Natural killer cell (primary cell): ENCODE measurements around the gene SMTNL2. TPM values are rescaled to one million over a fixed set of nuclear protein-coding genes. Genes with fewer than 3 reads are reported as not detected.

Experiments
- ATAC-seq, 3 donors: fragments of 150-1000 bp in 2 of 3; fragments of 200-7000 bp in 1 of 3; cut with Tn5 transposase; 1 replicate in 1 of 3; 2 replicates in 2 of 3; pipeline ENCODE4 v1.10.0; 2021; ENCODE audit warnings: mild to moderate bottlenecking in 2 of 3, moderate library complexity in 2 of 3
- DNase-seq, 2 donors: peaks; one replicate each; pipeline versions ENCODE4 v3.0.0 to v3.0.0-alpha.2; 2013 to 2021; ENCODE audit warnings: mixed read lengths in 1 of 2
- H3K27ac ChIP-seq: one replicate; pipeline ENCODE4 v1.5.1; 2013; ENCODE audit warnings: mild to moderate bottlenecking, low read length
- H3K27me3 ChIP-seq: one replicate; pipeline ENCODE4 v1.6.1; 2013; ENCODE audit warnings: low read length; ENCODE audit not compliant: control insufficient read depth, insufficient read depth
- H3K36me3 ChIP-seq: one replicate; pipeline ENCODE4 v1.6.1; 2013; ENCODE audit warnings: low read length; ENCODE audit not compliant: control insufficient read depth, insufficient read depth
- H3K4me1 ChIP-seq: one replicate; pipeline ENCODE4 v1.6.1; 2013; ENCODE audit warnings: low read length; ENCODE audit not compliant: control insufficient read depth, insufficient read depth
- H3K4me3 ChIP-seq: one replicate; pipeline ENCODE4 v1.5.1; 2013; ENCODE audit warnings: low read length
- H3K9me3 ChIP-seq: one replicate; pipeline ENCODE4 v1.6.1; 2013; ENCODE audit warnings: low read length; ENCODE audit not compliant: control insufficient read depth, insufficient read depth
- H3K27ac Mint-ChIP-seq, 2 donors: one replicate each; pipeline ENCODE4 v1.8.0; 2022; ENCODE audit warnings: mild to moderate bottlenecking in 2 of 2, mixed read lengths in 2 of 2, moderate library complexity in 1 of 2
- H3K27me3 Mint-ChIP-seq, 2 donors: one replicate each; pipeline ENCODE4 v1.8.0; 2022; ENCODE audit warnings: low read depth in 2 of 2, mixed read lengths in 2 of 2
- H3K36me3 Mint-ChIP-seq: one replicate; pipeline ENCODE4 v1.8.0; 2022; ENCODE audit warnings: mixed read lengths
- H3K4me1 Mint-ChIP-seq, 2 donors: one replicate each; pipeline ENCODE4 v1.8.0; 2022; ENCODE audit warnings: mixed read lengths in 2 of 2
- H3K4me3 Mint-ChIP-seq: one replicate; pipeline ENCODE4 v1.8.0; 2022; ENCODE audit warnings: mild to moderate bottlenecking, moderate library complexity, mixed read lengths
- H3K9me3 Mint-ChIP-seq, 2 donors: one replicate each; pipeline ENCODE4 v1.8.0; 2022; ENCODE audit warnings: mixed read lengths in 2 of 2
- CTCF ChIP-seq: fragments of 200-600 bp; IDR thresholded peaks from one replicate; pipeline ENCODE4 v1.8.0; 2022; ENCODE audit warnings: antibody characterized with exemption
- WGBS: methylation state at CpG from one replicate; pipeline ENCODE4 v1.1.7; 2013; ENCODE audit warnings: missing lambda C conversion rate; ENCODE audit not compliant: insufficient coverage; 5-methylcytosine and 5-hydroxymethylcytosine counted together
- intact Hi-C: fragments of 100-400 bp; cut with micrococcal nuclease; formaldehyde crosslinking; loops from one replicate; pipeline ENCODE4 v1.14.2; 2022
- total RNA-seq, 4 donors: library from RNA; stranded (reverse); fragments of 120-200 nt in 1 of 4; gene quantifications; one replicate each; pipeline versions ENCODE4 v1.2.3 to v1.2.4, GENCODE V29; 2013 to 2022

SMTNL2 gene
- total RNA-seq, 3 donors from 2014 or later (not counting 1 experiment from before 2014, with no cell fraction given) = not detected

GRCh38 chr17:4625181-4625617 is 40.9 kb downstream of the SMTNL2 start:
- Histone ChIP-seq H3K4me3 (no peak overlapping the region), H3K36me3 (no peaks in the 10 kb centered on the region), H3K27me3 (no peaks in the 10 kb centered on the region), H3K4me1 (peaks cover 4% of the 10 kb centered on the region), H3K27ac (no peak overlapping the region), H3K9me3 (no peaks in the 10 kb centered on the region)
- Mint-ChIP-seq H3K27ac (no peak overlapping the region), H3K36me3 (no peaks in the 10 kb centered on the region), H3K4me3 (no peak overlapping the region), H3K9me3 (no peaks in the 10 kb centered on the region), H3K27me3 (peaks cover 17% of the 10 kb centered on the region in 2 donors), H3K4me1 (no peaks in the 10 kb centered on the region)
- 96% methylated on average over 12 of the region's 12 CpGs for WGBS
- DNase-seq (no peak), ATAC-seq (no peak)
- TF ChIP-seq CTCF = no peak
- intact Hi-C loops = no loop called here

DNA sequence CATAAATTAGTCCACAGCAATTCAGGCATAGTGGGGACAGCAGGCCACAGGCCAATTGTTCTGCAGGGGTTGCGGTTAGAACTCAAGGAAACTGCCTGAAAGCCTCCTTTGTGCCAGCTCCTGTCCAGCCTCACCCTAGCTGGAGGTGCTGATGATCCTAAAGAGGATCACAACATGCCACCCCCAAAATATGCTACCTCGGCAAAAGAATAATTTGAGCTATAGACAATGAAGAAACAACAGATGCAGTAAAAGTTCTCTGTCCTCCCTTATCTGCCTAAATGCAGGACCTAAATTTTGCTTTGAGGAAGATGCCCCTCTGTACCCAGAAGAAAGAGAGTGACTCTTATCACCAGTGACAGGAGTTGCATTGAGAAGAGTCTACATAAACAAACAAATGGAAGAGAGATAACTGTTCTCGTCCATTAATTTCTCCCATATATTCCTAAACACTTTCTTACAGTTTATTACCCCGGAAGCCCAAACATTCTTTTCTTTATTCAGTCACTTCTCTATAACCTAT is 42.5 kb downstream of the SMTNL2 start:
- intact Hi-C loops = loop anchor here (1.0 kb wide), 1 partner anchor 206 kb away; no protein-coding TSS in a partner anchor
- no peak for ATAC-seq
- Histone ChIP-seq H3K36me3 (no peaks in the 10 kb centered on the region), H3K9me3 (no peaks in the 10 kb centered on the region), H3K27me3 (no peaks in the 10 kb centered on the region), H3K4me1 (peaks cover 4% of the 10 kb centered on the region), H3K27ac (no peak overlapping the region), H3K4me3 (no peak overlapping the region)
- Mint-ChIP-seq H3K27ac (no peak overlapping the region), H3K4me1 (no peaks in the 10 kb centered on the region), H3K36me3 (no peaks in the 10 kb centered on the region), H3K9me3 (no peaks in the 10 kb centered on the region), H3K27me3 (peaks cover 17 to 19% of the 10 kb centered on the region in 2 donors), H3K4me3 (no peak overlapping the region)
- no peak for TF ChIP-seq CTCF
- DNase-seq = no peak
- WGBS = 98% methylated on average over 4 of the region's 4 CpGs

DNA sequence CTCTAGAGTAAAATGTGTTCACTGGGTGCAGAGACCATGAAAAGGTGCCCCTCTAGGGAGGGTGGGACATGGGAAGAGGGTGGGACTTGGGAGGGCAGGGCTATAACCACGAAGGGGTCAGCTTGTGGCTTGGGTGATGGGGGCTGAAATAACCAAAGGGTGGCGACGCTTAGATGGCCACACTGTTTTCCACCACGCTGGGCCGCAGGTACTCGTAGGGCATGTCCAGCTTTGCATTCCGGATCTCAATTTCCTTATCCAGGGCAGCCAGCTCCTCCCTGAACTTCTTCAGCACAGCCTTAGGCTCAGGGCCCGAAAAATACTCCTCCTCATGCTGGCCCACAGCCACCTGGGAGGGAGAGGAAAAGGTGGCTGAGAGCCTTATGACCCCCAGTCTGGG is 47.1 kb downstream of the SMTNL2 start:
- no peaks in the 10 kb centered on the region for H3K27me3 ChIP-seq
- WGBS = 82% methylated on average over 8 of the region's 8 CpGs
- H3K4me3 ChIP-seq = no peak overlapping the region
- no peak for TF ChIP-seq CTCF
- H3K36me3 ChIP-seq = no peaks in the 10 kb centered on the region
- ATAC-seq (no peak), DNase-seq (no peak)
- Mint-ChIP-seq H3K4me3 (no peak overlapping the region), H3K9me3 (no peaks in the 10 kb centered on the region), H3K4me1 (peaks cover 0 to 10% of the 10 kb centered on the region in 2 donors), H3K27ac (no peak overlapping the region), H3K27me3 (peaks cover 39 to 43% of the 10 kb centered on the region in 2 donors), H3K36me3 (no peaks in the 10 kb centered on the region)
- intact Hi-C loops = no loop called here
- peaks cover 11% of the 10 kb centered on the region for H3K4me1 ChIP-seq
- no peaks in the 10 kb centered on the region for H3K9me3 ChIP-seq
- H3K27ac ChIP-seq = no peak overlapping the region
